Activated CD4-positive, CD25-positive, alpha-beta regulatory T cell treated with anti-CD3 and anti-CD28 coated beads, Interleukin-2, amount 50 U/mL, for 72 hours (primary cell): ENCODE results near the gene ARHGAP22.

ENCODE experiments used
- DNase-seq: peaks from one replicate; pipeline ENCODE4 v3.0.0; 2021

Gene ARHGAP22

DNA sequence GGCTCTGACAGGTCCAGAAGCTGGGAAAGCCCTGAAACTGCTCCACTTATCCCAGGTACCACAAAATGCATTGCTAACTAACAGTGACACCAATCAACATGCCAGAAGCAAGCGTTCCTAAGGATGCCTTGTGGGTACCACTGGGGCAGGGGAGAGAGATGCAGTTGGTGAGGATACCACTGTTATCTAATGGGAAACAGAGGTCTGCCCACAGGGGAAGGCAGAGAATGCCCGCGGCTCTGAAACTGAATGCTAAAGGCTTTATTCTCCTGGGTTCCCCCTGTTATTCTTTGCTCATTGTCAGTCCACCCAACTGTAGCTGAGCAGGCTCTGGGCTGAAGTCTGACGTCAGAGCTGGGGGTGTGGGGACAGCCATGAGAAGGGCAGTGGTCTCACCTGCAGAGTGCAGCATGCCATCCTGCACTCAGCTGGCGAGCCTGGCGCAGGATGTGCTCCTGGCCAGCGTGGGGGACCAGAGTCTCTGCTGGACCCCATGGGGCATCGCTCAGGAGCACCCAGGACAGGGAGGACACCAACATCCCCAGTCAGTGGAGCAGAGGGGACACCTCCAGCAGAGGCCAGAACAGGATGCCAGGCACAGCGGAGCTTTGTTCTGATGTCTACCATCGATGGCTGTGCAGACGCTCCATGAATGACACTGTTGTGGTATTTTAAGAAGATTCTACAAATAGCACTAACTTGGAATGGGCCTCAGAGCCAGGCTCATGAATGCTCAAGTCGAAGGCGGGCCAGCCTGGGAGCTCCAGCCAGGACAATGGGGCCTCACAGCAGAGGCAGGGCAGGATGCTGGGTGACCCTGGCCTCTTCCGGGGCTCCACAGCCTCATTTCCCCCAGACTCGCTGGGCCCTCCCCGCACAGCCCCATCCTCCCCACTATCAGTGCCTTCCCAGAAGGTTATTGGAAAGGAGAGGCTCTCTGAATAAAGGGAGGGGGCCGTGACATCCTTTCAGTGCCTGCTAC is 95.8 kb downstream of the ARHGAP22 start:
- no peak for DNase-seq

DNA sequence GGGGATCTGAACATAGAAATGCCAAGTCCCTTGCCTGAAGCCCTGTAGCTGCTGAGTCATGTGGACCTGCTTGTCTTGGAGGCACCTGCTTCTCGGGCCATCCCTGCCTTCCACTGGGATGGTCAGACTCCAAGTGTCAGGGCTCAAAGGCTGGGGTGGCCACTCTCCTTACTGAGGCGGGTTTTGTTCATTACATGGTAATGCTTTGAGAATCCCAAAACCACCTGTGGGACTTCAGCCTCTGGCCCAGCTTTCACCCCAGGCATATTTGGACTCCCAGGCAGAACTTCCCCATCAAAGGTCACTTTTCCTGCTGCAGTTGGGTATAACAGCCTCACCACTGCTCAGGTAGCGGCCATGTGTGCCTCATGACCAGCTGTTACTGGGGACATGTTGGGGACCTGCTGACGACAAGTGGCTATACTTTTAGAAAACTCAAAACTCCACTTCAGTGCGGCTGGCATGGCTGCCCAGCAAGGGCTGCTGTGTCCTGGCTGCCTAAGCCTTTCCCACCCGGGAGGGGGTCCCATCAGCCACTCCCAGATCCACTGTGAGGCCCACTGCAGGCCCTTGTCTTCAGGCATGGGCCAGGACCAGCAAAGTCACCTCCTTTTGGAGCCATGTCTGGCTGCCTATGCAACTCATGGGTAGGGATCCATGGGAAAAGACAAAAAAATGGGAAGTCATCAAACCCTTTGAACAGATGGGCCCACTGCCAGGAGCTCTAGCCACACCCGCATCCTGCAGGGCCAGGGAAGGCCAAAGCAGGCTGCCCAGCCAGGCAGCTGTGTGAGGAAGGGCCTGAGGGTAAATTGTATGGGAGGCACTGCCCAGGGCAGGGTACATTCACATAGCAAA is 96.7 kb downstream of the ARHGAP22 start:
- no peak for DNase-seq

DNA sequence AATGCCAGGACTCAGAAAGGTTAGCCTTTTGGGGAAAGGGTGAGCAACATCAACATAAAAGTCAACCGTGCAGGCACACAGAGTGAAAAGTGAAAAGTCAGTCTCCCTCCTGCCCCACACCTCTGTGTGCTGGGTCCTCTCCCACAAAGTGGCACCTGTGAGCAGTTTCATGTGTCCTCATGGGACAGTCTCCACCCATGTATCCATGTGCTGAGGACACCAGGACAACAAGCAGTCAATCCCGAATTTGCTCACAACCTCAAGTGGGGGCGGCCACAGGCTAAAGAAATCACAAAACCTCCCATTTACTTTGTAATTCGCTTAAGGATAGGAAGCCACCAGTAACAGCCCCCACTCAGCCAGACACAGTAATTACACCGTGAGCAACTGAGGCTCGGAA is 97.4 kb downstream of the ARHGAP22 start:
- DNase-seq: no peak

DNA sequence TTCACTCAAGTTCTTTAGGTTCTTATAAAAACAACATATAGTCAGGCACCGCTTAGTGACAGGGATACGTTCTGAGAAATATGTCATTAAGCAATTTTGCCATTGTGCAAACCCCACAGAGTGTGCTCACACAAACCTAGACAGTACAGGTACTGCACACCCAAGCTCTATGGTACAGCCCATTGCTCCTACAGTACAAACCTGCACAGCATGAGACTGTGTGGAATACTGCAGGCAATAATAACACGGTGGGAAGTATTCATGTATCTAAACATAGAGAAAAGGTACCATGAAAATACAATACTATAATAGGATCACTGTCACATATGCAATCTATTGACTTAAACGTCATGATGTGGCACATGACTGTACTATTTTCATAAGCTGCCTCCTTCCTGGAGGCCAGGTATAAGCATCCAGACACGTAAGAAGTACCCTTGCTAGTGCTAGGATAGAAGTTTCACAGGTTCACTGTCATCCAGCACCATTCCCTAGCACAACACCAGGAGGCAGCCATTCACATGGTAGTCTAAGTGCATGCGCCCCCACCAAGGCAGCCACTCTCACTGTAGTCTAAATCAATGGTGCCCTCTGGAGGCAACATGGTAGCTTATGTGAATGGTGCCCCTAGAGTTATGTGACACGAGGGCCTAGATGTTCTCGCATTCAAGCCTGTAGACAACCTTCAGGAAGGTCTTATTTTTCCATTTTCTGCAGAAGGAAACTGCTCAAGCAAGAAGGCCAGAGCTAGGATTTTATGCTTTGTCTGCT is 98.5 kb downstream of the ARHGAP22 start:
- DNase-seq: no peak

DNA sequence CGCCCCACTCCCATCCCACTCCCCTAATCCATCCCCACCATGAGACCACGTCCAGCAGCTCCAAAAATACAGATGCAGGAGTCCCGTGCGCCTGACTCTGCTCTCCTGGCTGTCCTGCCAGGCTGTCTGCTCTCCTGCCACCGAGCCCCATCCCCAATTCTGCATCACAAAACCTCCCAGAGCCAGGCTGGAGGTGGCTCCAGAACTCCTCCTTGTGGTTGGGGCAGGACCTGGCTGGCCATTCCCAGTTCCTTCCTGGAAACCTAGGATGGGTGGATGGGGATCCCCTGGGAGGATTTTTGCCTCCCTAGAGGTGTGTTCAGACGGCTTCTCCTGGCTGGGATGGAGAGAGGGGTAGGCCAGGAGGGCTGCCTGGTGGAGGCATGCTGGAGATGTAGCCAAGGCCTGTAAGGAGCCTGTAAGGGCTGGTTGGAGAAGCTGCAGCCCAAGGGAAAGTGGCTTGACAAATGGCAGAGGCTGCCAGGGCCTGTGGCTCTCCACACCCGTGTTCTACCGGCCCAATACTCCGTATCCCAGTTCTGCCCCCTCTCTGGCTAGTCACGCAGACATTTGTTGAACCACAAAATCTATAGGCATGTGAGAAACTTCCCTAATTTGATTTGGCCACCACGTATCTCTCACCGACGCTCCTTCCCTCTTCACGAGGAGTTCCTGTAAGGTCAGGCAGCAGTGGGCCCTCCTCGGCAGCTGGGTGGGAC is 99.3 kb downstream of the ARHGAP22 start:
- no peak for DNase-seq

DNA sequence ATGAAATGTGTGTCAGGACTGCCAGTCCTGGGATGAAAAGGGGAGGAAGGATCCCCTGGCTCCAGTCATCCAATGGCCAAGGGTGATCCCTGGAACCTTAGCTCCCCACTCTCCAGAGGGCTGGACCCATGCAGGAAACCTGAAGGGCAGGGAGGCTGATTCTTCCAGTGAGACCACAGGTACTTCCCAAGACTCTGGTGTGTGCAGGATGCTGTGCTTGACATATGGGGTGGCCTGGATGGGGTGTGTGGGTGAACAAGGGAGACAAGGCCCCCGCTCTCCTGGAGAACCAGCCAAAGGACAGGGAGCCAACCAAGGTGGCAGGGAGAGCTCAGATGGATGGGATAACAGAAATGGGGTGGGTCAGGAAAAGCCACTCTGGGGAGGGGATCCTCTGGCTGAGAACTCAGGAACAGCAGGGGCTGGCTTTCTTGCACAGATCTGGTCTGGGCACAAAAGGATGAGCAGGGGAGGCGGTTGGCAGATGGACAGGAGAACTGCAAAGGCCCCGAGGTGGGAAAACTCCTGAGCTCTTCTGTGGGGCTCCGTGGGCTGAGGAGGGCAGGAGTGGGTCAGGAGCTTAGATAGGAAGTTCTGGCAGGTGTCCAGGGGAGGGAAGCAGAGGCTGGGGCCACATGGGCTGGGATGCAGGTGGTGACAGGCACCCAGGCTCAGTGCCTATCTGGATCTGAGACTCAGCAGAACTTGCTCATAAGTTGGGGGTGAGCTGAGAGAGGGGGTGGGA is 100.6 kb downstream of the ARHGAP22 start:
- DNase-seq: no peak

DNA sequence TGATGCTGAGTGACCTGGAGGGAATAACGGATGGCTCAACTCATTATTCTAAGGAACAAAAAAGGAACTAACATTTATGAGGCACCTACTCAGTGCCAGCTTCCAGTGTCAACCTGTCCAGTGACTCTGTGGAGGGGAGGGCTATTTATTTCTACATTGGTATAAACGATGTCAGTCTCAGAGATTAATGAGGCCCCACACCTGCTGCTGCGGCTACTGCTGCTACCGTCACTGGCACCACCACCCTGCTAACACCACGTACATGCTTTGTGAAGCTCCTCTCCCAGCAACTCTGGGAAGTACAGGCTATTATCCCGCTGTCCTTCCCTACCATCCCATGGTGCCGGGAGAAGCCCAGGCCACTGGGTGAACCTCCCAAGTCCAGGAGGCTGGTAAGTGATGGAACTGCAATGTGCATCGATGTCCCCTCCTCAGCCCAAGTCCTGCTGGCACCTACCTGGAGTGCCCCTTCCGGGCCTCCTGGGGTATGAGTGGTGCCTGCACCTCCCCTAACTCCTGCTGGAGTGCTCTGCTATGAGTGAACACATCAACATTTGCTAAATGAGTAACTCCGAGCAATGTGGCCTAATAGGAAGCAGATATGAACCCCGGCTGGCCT is 101.5 kb downstream of the ARHGAP22 start:
- DNase-seq: no peak

DNA sequence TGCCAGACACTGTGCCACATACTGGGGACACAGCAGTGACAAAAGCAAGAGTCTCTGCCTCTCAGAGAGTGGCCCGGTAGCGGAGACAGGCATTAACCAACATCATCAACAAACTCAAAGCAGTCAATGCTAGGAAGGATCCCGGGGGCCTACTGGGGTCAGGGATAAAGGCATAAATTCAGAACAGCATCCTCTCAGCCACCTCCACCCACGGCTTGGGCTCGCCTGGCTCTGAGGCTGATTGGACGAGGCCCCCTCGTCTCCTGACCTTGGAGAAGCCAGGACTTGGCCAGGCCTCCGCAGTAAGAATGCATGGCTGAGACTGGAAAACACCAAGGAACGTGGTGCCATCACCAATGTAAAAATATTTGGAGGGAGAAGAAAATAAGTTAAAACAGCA is 102.1 kb downstream of the ARHGAP22 start:
- DNase-seq: no peak

DNA sequence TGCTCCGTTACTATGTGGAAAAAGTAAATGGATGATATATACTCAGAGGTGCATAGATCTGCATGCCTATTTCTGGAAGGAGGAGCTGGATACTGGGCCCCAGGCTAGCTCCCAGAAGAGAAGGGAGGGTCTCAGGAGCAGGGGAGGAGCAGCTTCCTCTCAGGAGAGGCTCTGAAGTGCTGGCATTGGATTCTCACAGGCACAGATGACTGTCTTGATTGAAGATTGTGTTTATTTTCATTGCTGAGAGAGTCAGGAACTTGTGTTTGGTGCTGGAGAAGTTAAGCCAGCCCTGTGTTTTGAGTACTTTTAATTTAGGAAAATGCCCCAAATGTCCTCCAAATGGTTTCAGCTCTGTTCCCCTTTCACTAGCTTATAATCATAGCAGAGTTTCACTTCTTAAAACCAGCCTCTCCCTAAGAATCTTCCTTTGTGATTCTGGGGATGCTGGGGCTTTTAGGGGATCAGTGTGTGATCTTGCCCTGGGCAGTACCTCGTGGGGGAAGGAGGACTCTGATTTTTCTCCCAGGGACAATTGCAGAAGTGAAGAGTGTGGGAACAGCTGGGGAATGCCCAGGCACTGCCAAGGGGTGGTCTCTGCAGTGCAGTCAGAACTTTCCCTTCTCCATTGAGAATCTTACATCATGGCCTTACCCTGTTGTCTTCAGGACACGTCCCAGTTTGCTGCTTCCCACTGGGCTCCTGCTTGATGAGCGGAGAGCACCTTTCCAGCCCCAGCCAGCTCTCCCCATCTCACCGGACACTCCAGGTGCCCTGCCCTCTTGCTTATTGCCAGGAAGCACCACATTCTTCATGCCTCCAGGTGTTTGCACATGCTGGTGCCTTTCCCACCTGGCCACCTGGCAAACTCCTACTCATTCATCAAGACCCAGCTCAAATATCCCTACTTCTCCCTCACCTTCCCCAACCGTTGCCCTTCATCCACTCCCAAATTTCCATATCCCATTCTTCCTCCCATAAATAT is 102.8 kb downstream of the ARHGAP22 start:
- no peak for DNase-seq

DNA sequence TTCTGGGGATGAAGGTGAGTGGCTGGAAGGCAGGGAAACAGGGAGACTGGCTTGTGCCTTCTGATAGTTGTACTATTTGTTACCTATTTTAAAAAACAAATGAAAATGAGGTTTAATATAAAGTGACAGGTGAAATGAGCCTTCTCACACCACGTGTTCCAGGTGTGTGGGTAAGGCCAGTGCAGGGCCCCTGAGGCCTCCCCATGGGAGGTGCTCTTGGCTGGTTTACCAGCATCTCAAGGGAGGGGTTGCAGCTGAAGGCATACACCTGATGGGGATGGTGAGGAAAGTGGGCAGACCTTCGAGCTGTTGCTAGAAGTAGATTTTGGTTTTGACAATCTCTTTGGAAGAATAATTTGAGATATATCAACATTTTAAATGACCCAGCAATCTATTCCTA is 103.6 kb downstream of the ARHGAP22 start:
- no peak for DNase-seq

DNA sequence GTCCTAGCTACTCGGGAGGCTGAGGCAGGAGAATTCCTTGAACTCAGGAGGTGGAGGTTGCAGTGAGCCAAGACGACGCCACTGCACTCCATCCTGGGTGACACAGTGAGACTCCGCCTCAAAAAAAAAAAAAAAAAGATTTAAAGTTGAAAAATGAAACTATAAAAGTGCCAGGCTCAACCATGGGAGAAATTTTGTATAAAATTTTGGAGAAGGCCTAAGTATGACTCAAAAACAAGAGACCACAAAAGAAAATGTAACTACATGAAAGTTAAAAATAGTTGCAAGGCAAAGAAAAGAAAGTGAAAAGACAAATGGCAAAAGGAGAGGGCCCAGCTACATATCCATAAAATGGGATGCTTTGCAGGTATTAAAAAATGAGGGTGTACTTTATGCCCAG is 104.1 kb downstream of the ARHGAP22 start:
- DNase-seq: no peak

DNA sequence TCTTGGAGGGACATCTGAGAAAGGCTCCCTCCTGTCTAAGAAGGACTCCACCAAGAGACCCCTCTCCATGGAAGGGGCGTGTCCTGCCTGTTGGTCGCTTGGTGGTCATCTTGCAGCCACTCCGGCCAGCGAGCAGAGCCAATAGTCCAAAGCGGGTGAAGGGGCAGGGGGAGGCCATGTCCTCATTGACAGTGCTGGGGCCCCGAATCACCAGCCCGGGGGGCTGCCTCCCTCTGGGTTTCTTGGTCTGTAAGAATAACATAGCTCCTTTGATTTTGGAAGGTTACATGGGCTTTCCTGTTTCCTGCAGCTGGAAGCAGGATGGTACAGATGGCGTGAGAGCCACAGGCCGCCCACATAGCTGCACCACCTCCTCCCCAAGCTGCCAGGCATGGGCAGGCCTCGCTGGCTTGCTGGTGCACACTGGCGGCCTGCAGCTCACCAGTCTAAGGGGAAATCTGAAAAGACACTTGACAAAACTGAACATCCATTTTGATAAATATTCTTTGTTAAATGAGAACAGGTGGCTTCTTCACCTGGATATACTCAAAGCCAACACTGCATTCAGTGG is 105.8 kb downstream of the ARHGAP22 start:
- DNase-seq: no peak

DNA sequence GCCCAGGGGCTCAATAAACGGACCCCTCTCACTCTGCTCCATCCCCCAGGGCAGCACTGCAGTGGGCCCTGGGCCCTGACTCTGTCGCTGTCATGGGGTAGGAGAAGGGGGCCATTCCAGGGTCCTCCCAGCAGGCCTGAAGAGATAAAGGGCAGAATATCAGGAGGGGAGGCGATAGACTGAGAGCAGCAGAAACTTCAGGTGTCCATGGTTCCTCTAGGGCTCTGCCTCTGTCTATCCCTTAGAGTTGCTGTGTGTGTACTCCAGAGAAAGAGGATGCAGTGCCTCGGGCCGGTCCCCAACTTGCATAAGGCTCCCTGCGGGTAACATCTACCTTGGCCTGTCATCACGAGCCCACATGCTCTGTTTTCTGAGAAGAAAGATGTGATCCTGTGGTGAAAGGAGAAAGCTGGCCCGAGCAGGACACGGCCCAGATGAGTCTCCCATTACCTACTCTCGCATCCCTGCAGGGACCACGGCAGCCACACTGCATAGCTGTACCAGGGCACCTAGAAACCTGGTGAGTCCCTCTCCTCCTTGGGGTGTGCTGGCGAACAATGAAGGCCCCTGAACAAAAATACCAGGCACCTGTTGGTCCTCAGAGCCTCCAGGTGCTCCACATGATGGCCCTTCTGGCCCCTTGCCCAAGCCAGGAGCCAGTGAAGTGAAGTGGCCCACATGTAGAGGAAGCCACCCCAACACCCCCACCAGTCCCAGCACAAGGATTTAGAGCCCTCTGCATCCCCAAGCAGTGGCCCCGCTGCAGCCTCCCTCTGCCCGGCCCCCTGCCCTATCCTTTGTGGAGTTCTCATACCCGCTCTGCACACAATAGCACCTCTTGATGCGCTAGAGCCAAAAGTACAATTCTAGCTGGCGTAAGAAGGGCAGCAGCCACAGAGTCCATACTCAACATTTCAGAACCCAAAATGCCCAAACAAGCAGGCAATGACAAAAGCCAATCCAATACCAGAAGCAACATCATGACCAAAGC is 106.8 kb downstream of the ARHGAP22 start:
- no peak for DNase-seq

DNA sequence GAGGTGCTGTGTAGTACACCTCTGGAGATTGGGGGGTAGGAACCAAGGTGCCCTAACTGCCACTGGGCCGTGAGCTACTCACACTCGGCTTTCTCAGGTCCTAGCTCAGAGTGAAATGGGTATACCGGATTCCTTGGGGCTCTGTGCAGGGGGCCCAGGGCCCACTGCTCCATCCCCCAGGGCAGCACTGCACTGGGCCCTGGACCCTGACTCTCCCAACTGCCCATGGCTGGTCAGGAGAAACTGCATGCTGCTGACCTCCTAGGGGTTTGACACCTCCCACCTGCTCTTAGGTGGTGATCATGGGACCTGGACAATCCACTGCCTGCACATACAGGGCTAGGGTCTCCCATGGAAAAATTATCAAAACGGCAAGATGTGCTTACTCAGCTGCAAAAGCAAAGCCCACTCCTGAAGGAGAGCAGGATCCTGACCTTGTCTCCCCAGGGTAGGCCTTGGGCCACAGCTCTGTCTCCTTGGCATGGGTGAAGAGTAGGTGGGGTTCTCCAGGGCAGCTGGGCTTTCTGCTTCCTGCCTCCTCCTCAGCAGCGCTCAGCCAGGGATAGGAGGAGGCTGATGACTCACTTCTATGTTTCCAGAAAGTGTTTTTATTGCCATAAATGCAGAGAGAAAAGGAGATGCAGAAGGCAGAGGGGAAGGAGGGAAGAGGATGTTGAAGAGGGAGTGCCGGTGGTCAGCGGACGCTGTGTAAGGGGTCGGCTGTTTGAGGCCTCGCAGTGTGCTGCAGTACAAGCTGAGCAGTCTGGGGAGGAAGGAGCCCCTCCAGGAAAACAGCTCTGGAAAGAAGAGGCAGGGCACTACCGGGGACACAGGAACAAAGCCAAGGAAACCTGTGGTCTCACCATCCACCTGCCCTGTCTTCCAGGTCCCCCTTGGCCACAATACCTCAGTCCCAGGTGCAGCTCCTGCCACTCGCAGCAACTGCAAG is 107.8 kb downstream of the ARHGAP22 start:
- no peak for DNase-seq

DNA sequence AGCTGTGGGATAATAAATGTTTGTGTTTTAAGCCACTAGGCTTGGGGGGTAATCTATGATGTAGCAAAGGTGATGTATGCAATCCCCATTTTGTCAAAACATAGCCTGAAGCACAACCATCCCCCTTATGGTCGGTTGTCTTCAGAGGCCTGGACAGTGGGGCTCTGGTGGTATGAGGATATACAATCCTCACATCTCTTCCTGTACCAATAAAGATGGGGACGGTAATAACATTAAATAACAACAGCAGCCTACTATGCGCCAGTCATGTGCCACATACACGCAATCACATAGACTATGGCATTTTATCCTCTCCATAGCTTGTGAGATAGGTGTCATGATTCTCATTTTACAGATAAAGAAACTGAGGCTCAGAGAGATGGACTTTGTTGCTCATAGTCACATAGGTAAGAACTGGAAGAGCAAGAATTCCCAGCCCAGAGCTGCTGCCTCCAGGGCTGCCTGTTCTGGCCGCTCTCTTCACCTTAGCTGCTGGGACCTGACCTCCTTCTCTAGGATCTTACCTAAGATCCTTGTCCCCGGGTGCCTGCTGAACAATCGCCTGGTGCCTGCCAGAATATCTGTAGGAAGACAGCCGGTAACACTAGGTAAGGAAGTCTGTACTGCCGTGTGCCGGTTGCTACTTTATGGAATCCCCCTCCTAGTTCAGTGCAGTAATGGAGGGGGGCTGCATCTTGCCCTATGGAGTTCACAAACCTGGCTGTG is 108.6 kb downstream of the ARHGAP22 start:
- DNase-seq: no peak
